MM.1S (cell line): ENCODE data around the gene TJAP1.

Experiments
- DNase-seq: peaks from one replicate; pipeline ENCODE4 v3.0.0-alpha.2; 2015
- H2AFZ ChIP-seq: fragments of 300-600 bp; sonication (generic); 2 replicates; pipeline ENCODE4 v1.6.0; 2016; ENCODE audit warnings: antibody characterized with exemption, low read length
- H3F3A ChIP-seq: fragments of 300-600 bp; sonication (generic); 2 replicates; pipeline ENCODE4 v1.6.1; 2016; ENCODE audit warnings: mild to moderate bottlenecking, antibody characterized with exemption, low read length, moderate library complexity, mixed read lengths; ENCODE audit not compliant: insufficient read depth
- H3K27ac ChIP-seq: fragments of 300-600 bp; sonication (generic); 2 replicates; pipeline ENCODE4 v1.5.1; 2016; ENCODE audit warnings: mild to moderate bottlenecking, low read length
- H3K27me3 ChIP-seq: fragments of 300-600 bp; sonication (generic); replicated peaks from 2 replicates; pipeline ENCODE4 v1.6.0; 2016; ENCODE audit warnings: low read length; ENCODE audit not compliant: insufficient read depth
- H3K36me3 ChIP-seq: fragments of 300-600 bp; sonication (generic); replicated peaks from 2 replicates; pipeline ENCODE4 v1.6.1; 2016; ENCODE audit warnings: mild to moderate bottlenecking, low read length, mixed read lengths; ENCODE audit not compliant: insufficient read depth
- H3K4me1 ChIP-seq: fragments of 300-600 bp; sonication (generic); 2 replicates; pipeline ENCODE4 v1.6.1; 2016; ENCODE audit warnings: low read length, mixed read lengths
- H3K4me2 ChIP-seq: fragments of 300-600 bp; sonication (generic); 2 replicates; pipeline ENCODE4 v1.6.0; 2016; ENCODE audit warnings: low read depth, low read length
- H3K4me3 ChIP-seq: fragments of 300-600 bp; sonication (generic); 2 replicates; pipeline ENCODE4 v1.5.1; 2016; ENCODE audit warnings: low read length, mixed read lengths
- H3K79me2 ChIP-seq: fragments of 300-600 bp; sonication (generic); 2 replicates; pipeline ENCODE4 v1.6.1; 2016; ENCODE audit warnings: mixed run types, low read length, mixed read lengths
- H3K9ac ChIP-seq: fragments of 300-600 bp; sonication (generic); 2 replicates; pipeline ENCODE4 v1.6.1; 2016; ENCODE audit warnings: low read length, mixed read lengths
- H3K9me2 ChIP-seq: fragments of 300-600 bp; sonication (generic); replicated peaks from 2 replicates; pipeline ENCODE4 v1.6.1; 2016; ENCODE audit warnings: mild to moderate bottlenecking, low read length, mixed read lengths; ENCODE audit not compliant: insufficient read depth
- H3K9me3 ChIP-seq: fragments of 300-600 bp; sonication (generic); replicated peaks from 2 replicates; pipeline ENCODE4 v1.6.1; 2016; ENCODE audit warnings: mild to moderate bottlenecking, low read length, mixed read lengths; ENCODE audit not compliant: insufficient read depth
- H4K20me1 ChIP-seq: fragments of 300-600 bp; sonication (generic); 2 replicates; pipeline ENCODE4 v1.6.1; 2016; ENCODE audit warnings: mild to moderate bottlenecking, low read length, moderate library complexity, mixed read lengths; ENCODE audit not compliant: insufficient read depth
- CTCF ChIP-seq: fragments of 300-600 bp; sonication (generic); IDR thresholded peaks from 2 replicates; pipeline ENCODE4 v1.5.1; 2016; ENCODE audit warnings: antibody characterized with exemption, low read length, mixed read lengths
- EZH2 ChIP-seq: fragments of 300-600 bp; sonication (generic); optimal IDR thresholded peaks from 2 replicates; pipeline ENCODE3; 2017; ENCODE audit warnings: low read depth, mild to moderate bottlenecking, antibody characterized with exemption, low read length, mixed read lengths
- EZH2phosphoT487 ChIP-seq: fragments of 300-600 bp; sonication (generic); IDR thresholded peaks from 2 replicates; pipeline ENCODE4 v1.6.1; 2018; ENCODE audit warnings: antibody characterized with exemption, low read length

The TJAP1 gene

GRCh38 chr6:43492673-43493072, 15.3 kb downstream of the TJAP1 start:
- H3K9me3 ChIP-seq: no peaks in the 10 kb centered on the region
- peaks cover 21% of the 10 kb centered on the region for H3K79me2 ChIP-seq
- no peak for TF ChIP-seq EZH2
- TF ChIP-seq EZH2phosphoT487: no peak
- no peak for TF ChIP-seq CTCF
- no peak overlapping the region for H2AFZ ChIP-seq
- H3K27me3 ChIP-seq: no peaks in the 10 kb centered on the region
- DNase-seq: no peak
- H3K4me2 ChIP-seq: no peak overlapping the region
- H3K4me3 ChIP-seq: no peak overlapping the region
- H3K27ac ChIP-seq: no peak overlapping the region
- H3K9me2 ChIP-seq: no peaks in the 10 kb centered on the region
- no peaks in the 10 kb centered on the region for H3K36me3 ChIP-seq
- no peaks in the 10 kb centered on the region for H3K4me1 ChIP-seq
- no peak overlapping the region for H3K9ac ChIP-seq
- no peaks in the 10 kb centered on the region for H3F3A ChIP-seq
- no peaks in the 10 kb centered on the region for H4K20me1 ChIP-seq

DNA sequence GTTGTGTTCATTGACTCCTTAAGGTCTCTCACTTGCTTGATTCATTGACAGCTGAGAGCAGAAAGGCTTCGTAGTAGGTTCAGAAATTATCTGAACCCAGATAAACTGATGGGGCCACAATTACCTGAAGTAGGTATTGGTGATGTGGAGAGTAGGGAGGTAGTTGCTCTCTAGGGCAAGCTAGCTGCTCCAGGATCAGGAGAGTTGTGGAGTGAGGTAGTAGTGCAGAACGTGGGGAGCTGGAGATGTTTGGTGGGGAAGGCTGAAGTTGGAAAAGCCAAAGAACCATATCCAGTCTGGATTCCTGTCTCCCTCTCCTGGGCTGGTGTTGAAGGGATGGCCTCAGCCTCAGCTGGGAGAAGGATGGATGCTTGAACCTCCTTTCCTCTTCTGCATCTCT, 15.9 kb downstream of the TJAP1 start:
- Histone ChIP-seq H4K20me1 (no peaks in the 10 kb centered on the region), H3F3A (no peaks in the 10 kb centered on the region), H3K4me1 (no peaks in the 10 kb centered on the region), H3K79me2 (peaks cover 18% of the 10 kb centered on the region), H3K36me3 (no peaks in the 10 kb centered on the region), H3K27me3 (no peaks in the 10 kb centered on the region), H2AFZ (no peak overlapping the region), H3K4me3 (no peak overlapping the region), H3K9ac (no peak overlapping the region), H3K9me3 (no peaks in the 10 kb centered on the region), H3K27ac (no peak overlapping the region), H3K9me2 (no peaks in the 10 kb centered on the region), H3K4me2 (no peak overlapping the region)
- no peak for DNase-seq
- TF ChIP-seq CTCF (no peak), EZH2 (no peak), EZH2phosphoT487 (no peak)

- Histone ChIP-seq H3K9ac (no peak overlapping the region), H3K4me3 (no peak overlapping the region), H3K9me3 (no peaks in the 10 kb centered on the region), H2AFZ (no peak overlapping the region), H3K27ac (no peak overlapping the region), H3K4me1 (no peaks in the 10 kb centered on the region), H3K9me2 (no peaks in the 10 kb centered on the region), H4K20me1 (no peaks in the 10 kb centered on the region), H3K27me3 (no peaks in the 10 kb centered on the region), H3F3A (no peaks in the 10 kb centered on the region), H3K36me3 (0 out of 2 replicates have a peak, but pooled peaks cover 3% of the 10 kb centered on the region), H3K79me2 (peaks cover 13% of the 10 kb centered on the region; the same call in 1 of the 2 replicates), H3K4me2 (no peak overlapping the region)
- DNase-seq: no peak
- TF ChIP-seq CTCF (no peak), EZH2 (no peak), EZH2phosphoT487 (no peak)
Measured at GRCh38 chr6:43493833-43494232, 16.5 kb downstream of the TJAP1 start.
